HepG2 (cell line): ENCODE measurements around the gene MED10.

Source experiments
- DR1 ChIP-seq: sonication (generic); formaldehyde crosslinking; IDR thresholded peaks from 2 replicates; pipeline ENCODE4 v1.8.0; 2021; ENCODE audit warnings: mild to moderate bottlenecking, missing genetic modification reagents, inconsistent platforms
- KLF13 ChIP-seq: sonication (generic); formaldehyde crosslinking; IDR thresholded peaks from 2 replicates; pipeline ENCODE4 v1.4.0; 2020; ENCODE audit warnings: mild to moderate bottlenecking, missing genetic modification reagents
- MXI1 ChIP-seq: IDR thresholded peaks from 3 replicates; pipeline ENCODE4 v1.6.1; 2012; ENCODE audit warnings: low read depth, low read length, inconsistent platforms, borderline replicate concordance
- NBN ChIP-seq: fragments of 450-650 bp; conservative IDR thresholded peaks from 2 replicates; pipeline ENCODE4 v1.6.1; 2017
- SMARCC2 ChIP-seq: fragments of 450-650 bp; IDR thresholded peaks from 2 replicates; pipeline ENCODE4 v1.6.1; 2017; ENCODE audit warnings: antibody characterized with exemption, mild to moderate bottlenecking
- TBP ChIP-seq: sonication (generic); formaldehyde crosslinking; IDR thresholded peaks from 2 replicates; pipeline ENCODE4 v1.5.0; 2020; ENCODE audit warnings: missing genetic modification reagents
- ZBTB42 ChIP-seq: sonication (generic); formaldehyde crosslinking; IDR thresholded peaks from 2 replicates; pipeline ENCODE4 v1.5.0; 2020; ENCODE audit warnings: mild to moderate bottlenecking, missing genetic modification reagents
- ZNF839 ChIP-seq: sonication (generic); formaldehyde crosslinking; IDR thresholded peaks from 2 replicates; pipeline ENCODE4 v1.4.0; 2020; ENCODE audit warnings: missing genetic modification reagents, mild to moderate bottlenecking, borderline replicate concordance
- TF ChIP-seq, protein P1 (sequence below): sonication (generic); formaldehyde crosslinking; IDR thresholded peaks from 2 replicates; pipeline ENCODE4 v1.4.0; 2020; ENCODE audit warnings: missing genetic modification reagents
- TF ChIP-seq, protein P2 (sequence below): sonication (generic); formaldehyde crosslinking; IDR thresholded peaks from 2 replicates; pipeline ENCODE4 v1.5.0; 2020; ENCODE audit warnings: mild to moderate bottlenecking, missing genetic modification reagents, moderate library complexity
- TF ChIP-seq, protein P3 (sequence below): IDR thresholded peaks from 2 replicates; pipeline ENCODE4 v1.6.1; 2016

DNA sequence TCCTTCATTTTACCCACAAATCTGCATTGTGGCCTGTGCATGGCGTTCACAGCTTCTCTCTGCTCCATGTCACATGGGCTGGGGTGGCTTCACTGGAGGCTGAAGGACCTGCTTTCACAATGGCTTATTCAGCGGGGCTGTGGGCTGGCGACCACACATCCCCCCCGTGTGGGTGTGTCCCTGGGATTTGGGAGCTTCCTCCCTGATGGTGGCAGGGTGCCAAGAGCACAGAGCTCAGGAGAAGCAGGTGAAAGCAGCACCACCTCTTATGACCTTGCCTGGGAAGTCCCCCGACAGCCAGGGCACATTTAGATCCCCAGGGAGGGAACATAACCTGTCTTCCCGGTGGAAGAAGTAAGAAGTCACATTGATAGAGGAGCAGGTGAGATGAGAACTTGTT lies 5.0 kb upstream of the MED10 start:
- TF ChIP-seq TBP (CRISPR knock-in tag): no peak
- no peak for TF ChIP-seq ZNF839
- TF ChIP-seq KLF13 (CRISPR knock-in tag): no peak
- TF ChIP-seq ZBTB42: no peak
- TF ChIP-seq, protein P1, sequence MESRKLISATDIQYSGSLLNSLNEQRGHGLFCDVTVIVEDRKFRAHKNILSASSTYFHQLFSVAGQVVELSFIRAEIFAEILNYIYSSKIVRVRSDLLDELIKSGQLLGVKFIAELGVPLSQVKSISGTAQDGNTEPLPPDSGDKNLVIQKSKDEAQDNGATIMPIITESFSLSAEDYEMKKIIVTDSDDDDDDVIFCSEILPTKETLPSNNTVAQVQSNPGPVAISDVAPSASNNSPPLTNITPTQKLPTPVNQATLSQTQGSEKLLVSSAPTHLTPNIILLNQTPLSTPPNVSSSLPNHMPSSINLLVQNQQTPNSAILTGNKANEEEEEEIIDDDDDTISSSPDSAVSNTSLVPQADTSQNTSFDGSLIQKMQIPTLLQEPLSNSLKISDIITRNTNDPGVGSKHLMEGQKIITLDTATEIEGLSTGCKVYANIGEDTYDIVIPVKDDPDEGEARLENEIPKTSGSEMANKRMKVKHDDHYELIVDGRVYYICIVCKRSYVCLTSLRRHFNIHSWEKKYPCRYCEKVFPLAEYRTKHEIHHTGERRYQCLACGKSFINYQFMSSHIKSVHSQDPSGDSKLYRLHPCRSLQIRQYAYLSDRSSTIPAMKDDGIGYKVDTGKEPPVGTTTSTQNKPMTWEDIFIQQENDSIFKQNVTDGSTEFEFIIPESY: no peak
- TF ChIP-seq, protein P2, sequence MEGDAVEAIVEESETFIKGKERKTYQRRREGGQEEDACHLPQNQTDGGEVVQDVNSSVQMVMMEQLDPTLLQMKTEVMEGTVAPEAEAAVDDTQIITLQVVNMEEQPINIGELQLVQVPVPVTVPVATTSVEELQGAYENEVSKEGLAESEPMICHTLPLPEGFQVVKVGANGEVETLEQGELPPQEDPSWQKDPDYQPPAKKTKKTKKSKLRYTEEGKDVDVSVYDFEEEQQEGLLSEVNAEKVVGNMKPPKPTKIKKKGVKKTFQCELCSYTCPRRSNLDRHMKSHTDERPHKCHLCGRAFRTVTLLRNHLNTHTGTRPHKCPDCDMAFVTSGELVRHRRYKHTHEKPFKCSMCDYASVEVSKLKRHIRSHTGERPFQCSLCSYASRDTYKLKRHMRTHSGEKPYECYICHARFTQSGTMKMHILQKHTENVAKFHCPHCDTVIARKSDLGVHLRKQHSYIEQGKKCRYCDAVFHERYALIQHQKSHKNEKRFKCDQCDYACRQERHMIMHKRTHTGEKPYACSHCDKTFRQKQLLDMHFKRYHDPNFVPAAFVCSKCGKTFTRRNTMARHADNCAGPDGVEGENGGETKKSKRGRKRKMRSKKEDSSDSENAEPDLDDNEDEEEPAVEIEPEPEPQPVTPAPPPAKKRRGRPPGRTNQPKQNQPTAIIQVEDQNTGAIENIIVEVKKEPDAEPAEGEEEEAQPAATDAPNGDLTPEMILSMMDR (CRISPR knock-in tag): no peak
- TF ChIP-seq MXI1: no peak
- TF ChIP-seq DR1 (CRISPR knock-in tag): no peak
- TF ChIP-seq, protein P3, sequence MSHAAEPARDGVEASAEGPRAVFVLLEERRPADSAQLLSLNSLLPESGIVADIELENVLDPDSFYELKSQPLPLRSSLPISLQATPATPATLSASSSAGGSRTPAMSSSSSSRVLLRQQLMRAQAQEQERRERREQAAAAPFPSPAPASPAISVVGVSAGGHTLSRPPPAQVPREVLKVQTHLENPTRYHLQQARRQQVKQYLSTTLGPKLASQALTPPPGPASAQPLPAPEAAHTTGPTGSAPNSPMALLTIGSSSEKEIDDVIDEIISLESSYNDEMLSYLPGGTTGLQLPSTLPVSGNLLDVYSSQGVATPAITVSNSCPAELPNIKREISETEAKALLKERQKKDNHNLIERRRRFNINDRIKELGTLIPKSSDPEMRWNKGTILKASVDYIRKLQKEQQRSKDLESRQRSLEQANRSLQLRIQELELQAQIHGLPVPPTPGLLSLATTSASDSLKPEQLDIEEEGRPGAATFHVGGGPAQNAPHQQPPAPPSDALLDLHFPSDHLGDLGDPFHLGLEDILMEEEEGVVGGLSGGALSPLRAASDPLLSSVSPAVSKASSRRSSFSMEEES (CRISPR knock-in tag): no peak
- no peak for TF ChIP-seq SMARCC2
- no peak for TF ChIP-seq NBN
